ENCODE results near the gene MACROD2. TPM values are rescaled to one million over a fixed set of nuclear protein-coding genes. Genes with fewer than 3 reads are reported as not detected.
A peak's percentile ranks its signal among the peaks of the same experiment; 100 is the strongest.

MACROD2 gene
- polyA plus RNA-seq, 2 of the 4 experiments (the other 2 are of a cell fraction) = 0.96 to 1.3 TPM

DNA sequence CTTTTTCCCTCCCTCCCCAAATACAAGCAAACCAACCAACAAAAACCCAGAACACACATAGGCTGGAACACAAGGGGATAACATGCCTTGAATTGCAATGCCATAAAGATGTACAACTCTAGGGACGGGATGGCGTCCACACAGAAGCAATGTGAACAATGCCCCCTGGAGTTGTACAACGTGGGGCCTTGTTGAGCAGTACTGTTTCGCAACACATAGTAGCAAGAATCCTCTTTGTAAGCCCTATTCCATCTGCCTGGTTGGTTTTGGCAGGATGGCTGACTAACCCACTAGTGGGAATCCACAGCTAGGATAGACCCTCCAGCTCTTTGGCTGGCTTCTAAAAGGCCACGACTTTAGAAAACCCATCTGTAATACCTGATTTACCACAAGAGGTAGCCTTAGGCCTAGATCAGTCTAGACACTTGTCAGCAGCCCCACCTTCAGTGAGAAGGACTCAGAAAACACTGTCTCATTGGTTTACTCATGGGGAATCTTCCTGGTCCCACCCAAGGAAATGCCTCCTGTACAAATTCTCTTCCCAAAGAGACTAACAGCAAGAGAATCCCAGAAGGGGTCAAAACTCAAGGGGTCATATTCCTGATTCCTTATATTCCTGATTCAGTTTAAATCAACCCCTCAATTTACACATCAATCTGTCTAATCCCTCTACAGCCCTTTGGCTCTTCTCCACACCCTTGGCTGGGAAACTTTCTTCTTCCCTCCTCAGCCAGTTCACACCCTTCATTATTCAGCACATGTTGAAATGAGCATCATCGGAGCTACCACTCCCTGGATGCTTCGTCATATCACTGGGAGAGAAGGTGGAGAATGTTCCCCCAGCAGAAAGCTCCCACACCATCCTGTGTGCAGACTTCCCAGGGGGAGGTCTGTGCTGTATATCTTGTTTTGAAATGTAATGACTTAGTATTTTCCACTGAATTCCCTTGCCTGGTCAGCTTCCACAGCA is 964.5 kb downstream of the MACROD2 start:
- FAIRE-seq = peak; percentile 61
- H3K4me2 ChIP-seq = no peak overlapping the region
- H3K9me3 ChIP-seq = no peaks in the 10 kb centered on the region
- ChIA-PET POLR2A (no interaction called here), CTCF (no interaction called here)
- peaks cover 53% of the 10 kb centered on the region for H3K4me1 ChIP-seq
- H3K27ac ChIP-seq = peak overlapping the region; percentile 47 to 60
- ATAC-seq = peak; percentile 40 to 61; a peak in 5 of 6 replicates
- TF ChIP-seq HEYL (CRISPR knock-in tag; IDR thresholded peaks at IDR 0.05) (no peak), CEBPB (IDR thresholded peaks at IDR 0.05) (peak; percentile 72 to 80; a peak in 3 of 4 replicates), EP300 (IDR thresholded peaks at IDR 0.05) (peak in 1 of 2 experiments; percentile 18; a peak in 1 of 5 replicates), HDAC2 (IDR thresholded peaks at IDR 0.05) (no peak), TFCP2L1 (CRISPR knock-in tag; IDR thresholded peaks at IDR 0.05) (no peak), ZFP36 (IDR thresholded peaks at IDR 0.05; ENCODE audit: borderline replicate concordance, partially characterized antibody) (no peak), NR3C1 (IDR thresholded peaks at IDR 0.05) (no peak), PBX3 (IDR thresholded peaks at IDR 0.05) (no peak)
- TF ChIP-seq, protein P1, sequence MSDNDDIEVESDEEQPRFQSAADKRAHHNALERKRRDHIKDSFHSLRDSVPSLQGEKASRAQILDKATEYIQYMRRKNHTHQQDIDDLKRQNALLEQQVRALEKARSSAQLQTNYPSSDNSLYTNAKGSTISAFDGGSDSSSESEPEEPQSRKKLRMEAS (IDR thresholded peaks at IDR 0.05) = 0 out of 2 replicates have a peak, but pooled peaks have one; percentile 20
- no peak overlapping the region for H3K4me3 ChIP-seq
- 70% methylated on average over 7 of the region's 7 CpGs for WGBS (ENCODE audit: missing lambda C conversion rate)
- DNase-seq (ENCODE audit: low read depth in 1 of 2, low spot score in 1 of 2) = peak in 1 of 2 experiments; percentile 85

GRCh38 chr20:14960831-14961230 is 965.5 kb downstream of the MACROD2 start:
- POLR2A ChIA-PET = no interaction called here
- 91% methylated on average over 3 of the region's 3 CpGs for WGBS (ENCODE audit: missing lambda C conversion rate)
- Histone ChIP-seq H3K4me2 (no peak overlapping the region), H3K9me3 (no peaks in the 10 kb centered on the region), H3K4me1 (peaks cover 46% of the 10 kb centered on the region), H3K27ac (peak overlapping the region; percentile 47 to 60; a peak in 4 of 6 replicates), H3K4me3 (no peak overlapping the region)
- FAIRE-seq (no peak), DNase-seq (ENCODE audit: low read depth in 1 of 2, low spot score in 1 of 2) (no peak), ATAC-seq (no peak)
- CTCF ChIA-PET = no interaction called here
- TF ChIP-seq TP53 (CRISPR knock-in tag; IDR thresholded peaks at IDR 0.05) (no peak), MAFK (IDR thresholded peaks at IDR 0.05; ENCODE audit: partially characterized antibody) (peak; percentile 49), PHF8 (IDR thresholded peaks at IDR 0.05; ENCODE audit: borderline replicate concordance, low read depth) (no peak), EHF (CRISPR knock-in tag; IDR thresholded peaks at IDR 0.05) (no peak)
- TF ChIP-seq, protein P2, sequence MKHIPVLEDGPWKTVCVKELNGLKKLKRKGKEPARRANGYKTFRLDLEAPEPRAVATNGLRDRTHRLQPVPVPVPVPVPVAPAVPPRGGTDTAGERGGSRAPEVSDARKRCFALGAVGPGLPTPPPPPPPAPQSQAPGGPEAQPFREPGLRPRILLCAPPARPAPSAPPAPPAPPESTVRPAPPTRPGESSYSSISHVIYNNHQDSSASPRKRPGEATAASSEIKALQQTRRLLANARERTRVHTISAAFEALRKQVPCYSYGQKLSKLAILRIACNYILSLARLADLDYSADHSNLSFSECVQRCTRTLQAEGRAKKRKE (CRISPR knock-in tag; IDR thresholded peaks at IDR 0.05; ENCODE audit: low read depth) = no peak

GRCh38 chr20:14963262-14963663 is 967.9 kb downstream of the MACROD2 start:
- H3K27ac ChIP-seq = peak overlapping the region; percentile 70 to 79
- H3K9me3 ChIP-seq = no peaks in the 10 kb centered on the region
- H3K4me2 ChIP-seq = peak overlapping the region; percentile 80
- no peak overlapping the region for H3K4me3 ChIP-seq
- ChIA-PET CTCF (no interaction called here), POLR2A (no interaction called here)
- DNase-seq (ENCODE audit: low read depth in 1 of 2, low spot score in 1 of 2) (peak; percentile 78 to 80), FAIRE-seq (peak; percentile 95), ATAC-seq (peak; percentile 89 to 93)
- 2% methylated on average over 3 of the region's 3 CpGs for WGBS (ENCODE audit: missing lambda C conversion rate)
- H3K4me1 ChIP-seq = peaks cover 36% of the 10 kb centered on the region
- peak; percentile 19 to 22; a peak in 1 of 5 replicates for TF ChIP-seq RAD21 (conservative IDR thresholded peaks at IDR 0.05 in 1 of 2, IDR thresholded peaks at IDR 0.05 in 1 of 2)
- no peak for TF ChIP-seq TFCP2L1 (CRISPR knock-in tag; IDR thresholded peaks at IDR 0.05)
- TF ChIP-seq FOSB (CRISPR knock-in tag; IDR thresholded peaks at IDR 0.05) = no peak
- peak in 1 of 2 experiments; percentile 46; a peak in 1 of 4 replicates for TF ChIP-seq CEBPB (IDR thresholded peaks at IDR 0.05)
- no peak for TF ChIP-seq CBX2 (IDR thresholded peaks at IDR 0.05; ENCODE audit: borderline replicate concordance, low read depth)
- no peak for TF ChIP-seq HOXA7 (CRISPR knock-in tag; IDR thresholded peaks at IDR 0.05)
- TF ChIP-seq, protein P1 (IDR thresholded peaks at IDR 0.05) = peak; percentile 19; the same call in 1 of the 2 replicates
- TF ChIP-seq, protein P3, sequence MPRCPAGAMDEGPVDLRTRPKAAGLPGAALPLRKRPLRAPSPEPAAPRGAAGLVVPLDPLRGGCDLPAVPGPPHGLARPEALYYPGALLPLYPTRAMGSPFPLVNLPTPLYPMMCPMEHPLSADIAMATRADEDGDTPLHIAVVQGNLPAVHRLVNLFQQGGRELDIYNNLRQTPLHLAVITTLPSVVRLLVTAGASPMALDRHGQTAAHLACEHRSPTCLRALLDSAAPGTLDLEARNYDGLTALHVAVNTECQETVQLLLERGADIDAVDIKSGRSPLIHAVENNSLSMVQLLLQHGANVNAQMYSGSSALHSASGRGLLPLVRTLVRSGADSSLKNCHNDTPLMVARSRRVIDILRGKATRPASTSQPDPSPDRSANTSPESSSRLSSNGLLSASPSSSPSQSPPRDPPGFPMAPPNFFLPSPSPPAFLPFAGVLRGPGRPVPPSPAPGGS (IDR thresholded peaks at IDR 0.05) = no peak
- TF ChIP-seq MYC (IDR thresholded peaks at IDR 0.05; ENCODE audit: borderline replicate concordance, low read length) = no peak
- no peak for TF ChIP-seq PHF8 (IDR thresholded peaks at IDR 0.05; ENCODE audit: borderline replicate concordance, low read depth)
- no peak for TF ChIP-seq E2F6 (IDR thresholded peaks at IDR 0.05; ENCODE audit: borderline replicate concordance, low read depth)
- no peak for TF ChIP-seq HEYL (CRISPR knock-in tag; IDR thresholded peaks at IDR 0.05)
- TF ChIP-seq, protein P4, sequence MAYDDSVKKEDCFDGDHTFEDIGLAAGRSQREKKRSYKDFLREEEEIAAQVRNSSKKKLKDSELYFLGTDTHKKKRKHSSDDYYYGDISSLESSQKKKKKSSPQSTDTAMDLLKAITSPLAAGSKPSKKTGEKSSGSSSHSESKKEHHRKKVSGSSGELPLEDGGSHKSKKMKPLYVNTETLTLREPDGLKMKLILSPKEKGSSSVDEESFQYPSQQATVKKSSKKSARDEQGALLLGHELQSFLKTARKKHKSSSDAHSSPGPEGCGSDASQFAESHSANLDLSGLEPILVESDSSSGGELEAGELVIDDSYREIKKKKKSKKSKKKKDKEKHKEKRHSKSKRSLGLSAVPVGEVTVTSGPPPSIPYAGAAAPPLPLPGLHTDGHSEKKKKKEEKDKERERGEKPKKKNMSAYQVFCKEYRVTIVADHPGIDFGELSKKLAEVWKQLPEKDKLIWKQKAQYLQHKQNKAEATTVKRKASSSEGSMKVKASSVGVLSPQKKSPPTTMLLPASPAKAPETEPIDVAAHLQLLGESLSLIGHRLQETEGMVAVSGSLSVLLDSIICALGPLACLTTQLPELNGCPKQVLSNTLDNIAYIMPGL (CRISPR knock-in tag; IDR thresholded peaks at IDR 0.05; ENCODE audit: borderline replicate concordance) = no peak
- peak; percentile 71 for TF ChIP-seq FOSL2 (IDR thresholded peaks at IDR 0.05)
- TF ChIP-seq FOSL2 (CRISPR knock-in tag; IDR thresholded peaks at IDR 0.05) = peak; percentile 82
- TF ChIP-seq GATA3 (IDR thresholded peaks at IDR 0.05; ENCODE audit: borderline replicate concordance) = peak; percentile 36; the same call in 1 of the 2 replicates

Measured in A549 (cell line).